PC-9 (cell line): ENCODE data around the gene MCM5.

Experiments
- EZH2 ChIP-seq: fragments of 200-600 bp; sonication (generic); IDR thresholded peaks from 2 replicates; pipeline ENCODE4 v1.8.0; 2017; ENCODE audit warnings: antibody characterized with exemption, low read depth
- TF ChIP-seq, protein P1 (sequence below): fragments of 200-600 bp; sonication (generic); conservative IDR thresholded peaks from 2 replicates; pipeline ENCODE4 v1.6.1; 2017; ENCODE audit warnings: mixed run types, antibody characterized with exemption, mild to moderate bottlenecking, moderate library complexity

DNA sequence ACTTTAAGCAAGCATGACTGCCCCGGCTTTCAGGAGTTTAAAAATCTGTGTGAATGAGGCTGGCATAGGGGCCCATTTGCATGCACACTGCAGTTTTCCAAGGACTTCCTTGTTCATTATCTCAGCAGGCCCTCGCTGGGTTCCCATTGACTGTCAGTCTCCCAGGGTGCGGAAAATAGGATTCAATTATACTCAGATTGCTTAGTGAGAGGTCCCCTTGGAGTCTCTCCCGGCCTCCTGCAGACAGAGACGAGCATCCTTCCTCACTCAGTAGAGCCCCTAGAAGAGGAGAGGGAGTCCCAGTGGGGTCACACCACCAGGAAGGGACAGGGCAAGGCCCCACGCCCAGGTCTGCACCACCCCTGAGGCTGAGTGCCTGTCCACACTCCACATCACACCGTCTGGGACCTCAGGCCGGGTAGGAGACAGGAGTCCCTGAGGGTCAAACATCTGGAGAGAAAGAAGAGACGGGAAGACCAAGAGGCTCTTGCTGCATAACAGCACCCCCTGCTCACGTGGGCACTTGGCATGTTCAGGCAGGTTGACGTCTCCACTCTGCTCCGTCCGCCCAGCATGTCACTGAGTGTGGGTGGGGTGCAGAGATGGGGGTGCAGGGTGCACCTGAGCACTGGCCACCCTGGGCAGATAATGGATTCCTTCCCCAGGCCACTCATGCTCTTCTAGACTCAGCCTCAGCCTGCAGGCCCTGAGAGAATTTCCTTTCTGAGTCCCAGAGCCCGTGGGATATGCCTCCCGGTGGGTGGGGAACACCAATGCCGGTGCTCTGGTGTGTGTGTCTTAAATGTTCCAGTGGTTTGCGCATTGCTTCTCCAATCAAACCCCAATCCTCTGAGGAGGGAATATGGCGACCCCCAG is 58.8 kb downstream of the MCM5 start:
- TF ChIP-seq, protein P1, sequence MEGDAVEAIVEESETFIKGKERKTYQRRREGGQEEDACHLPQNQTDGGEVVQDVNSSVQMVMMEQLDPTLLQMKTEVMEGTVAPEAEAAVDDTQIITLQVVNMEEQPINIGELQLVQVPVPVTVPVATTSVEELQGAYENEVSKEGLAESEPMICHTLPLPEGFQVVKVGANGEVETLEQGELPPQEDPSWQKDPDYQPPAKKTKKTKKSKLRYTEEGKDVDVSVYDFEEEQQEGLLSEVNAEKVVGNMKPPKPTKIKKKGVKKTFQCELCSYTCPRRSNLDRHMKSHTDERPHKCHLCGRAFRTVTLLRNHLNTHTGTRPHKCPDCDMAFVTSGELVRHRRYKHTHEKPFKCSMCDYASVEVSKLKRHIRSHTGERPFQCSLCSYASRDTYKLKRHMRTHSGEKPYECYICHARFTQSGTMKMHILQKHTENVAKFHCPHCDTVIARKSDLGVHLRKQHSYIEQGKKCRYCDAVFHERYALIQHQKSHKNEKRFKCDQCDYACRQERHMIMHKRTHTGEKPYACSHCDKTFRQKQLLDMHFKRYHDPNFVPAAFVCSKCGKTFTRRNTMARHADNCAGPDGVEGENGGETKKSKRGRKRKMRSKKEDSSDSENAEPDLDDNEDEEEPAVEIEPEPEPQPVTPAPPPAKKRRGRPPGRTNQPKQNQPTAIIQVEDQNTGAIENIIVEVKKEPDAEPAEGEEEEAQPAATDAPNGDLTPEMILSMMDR = no peak
- no peak for TF ChIP-seq EZH2
